ENCODE results near the gene STXBP2.

DNA sequence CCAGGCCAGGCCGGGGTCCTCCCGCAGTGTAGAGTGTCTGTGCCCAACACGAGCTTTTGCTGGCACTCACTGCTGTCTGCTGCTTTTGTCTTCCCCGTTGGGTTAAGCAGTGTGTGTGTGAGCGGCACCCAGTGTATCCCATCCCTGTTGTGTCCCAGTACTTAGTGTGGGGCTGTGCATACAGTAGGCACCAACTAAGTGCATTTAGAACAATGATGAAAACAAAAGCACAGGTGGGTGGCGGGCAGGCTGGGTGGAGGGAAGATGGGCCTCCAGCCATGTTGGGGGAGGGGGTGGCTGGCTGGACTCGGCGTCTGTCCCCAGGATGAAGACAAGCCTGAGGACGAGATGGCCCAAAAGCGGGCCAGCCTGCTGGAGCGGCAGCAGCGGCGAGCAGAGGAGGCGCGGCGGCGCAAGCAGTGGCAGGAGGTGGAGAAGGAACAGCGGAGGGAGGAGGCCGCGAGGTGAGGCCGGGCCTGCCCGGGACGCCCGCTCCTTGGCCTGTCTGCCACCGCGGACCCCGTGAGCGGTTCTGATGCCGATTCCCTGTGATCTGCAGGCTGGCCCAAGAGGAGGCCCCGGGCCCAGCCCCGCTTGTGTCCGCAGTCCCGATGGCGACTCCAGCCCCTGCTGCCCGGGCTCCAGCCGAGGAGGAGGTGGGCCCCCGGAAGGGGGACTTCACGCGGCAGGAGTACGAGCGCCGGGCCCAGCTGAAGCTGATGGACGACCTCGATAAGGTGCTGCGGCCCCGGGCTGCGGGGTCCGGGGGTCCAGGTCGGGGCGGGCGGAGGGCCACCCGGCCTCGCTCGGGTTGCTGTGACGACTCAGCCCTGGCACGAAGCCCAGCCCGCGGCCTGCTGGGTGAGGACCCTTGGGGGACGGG lies 21.8 kb upstream of the STXBP2 start:
- TF ChIP-seq, protein P1, sequence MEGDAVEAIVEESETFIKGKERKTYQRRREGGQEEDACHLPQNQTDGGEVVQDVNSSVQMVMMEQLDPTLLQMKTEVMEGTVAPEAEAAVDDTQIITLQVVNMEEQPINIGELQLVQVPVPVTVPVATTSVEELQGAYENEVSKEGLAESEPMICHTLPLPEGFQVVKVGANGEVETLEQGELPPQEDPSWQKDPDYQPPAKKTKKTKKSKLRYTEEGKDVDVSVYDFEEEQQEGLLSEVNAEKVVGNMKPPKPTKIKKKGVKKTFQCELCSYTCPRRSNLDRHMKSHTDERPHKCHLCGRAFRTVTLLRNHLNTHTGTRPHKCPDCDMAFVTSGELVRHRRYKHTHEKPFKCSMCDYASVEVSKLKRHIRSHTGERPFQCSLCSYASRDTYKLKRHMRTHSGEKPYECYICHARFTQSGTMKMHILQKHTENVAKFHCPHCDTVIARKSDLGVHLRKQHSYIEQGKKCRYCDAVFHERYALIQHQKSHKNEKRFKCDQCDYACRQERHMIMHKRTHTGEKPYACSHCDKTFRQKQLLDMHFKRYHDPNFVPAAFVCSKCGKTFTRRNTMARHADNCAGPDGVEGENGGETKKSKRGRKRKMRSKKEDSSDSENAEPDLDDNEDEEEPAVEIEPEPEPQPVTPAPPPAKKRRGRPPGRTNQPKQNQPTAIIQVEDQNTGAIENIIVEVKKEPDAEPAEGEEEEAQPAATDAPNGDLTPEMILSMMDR (IDR thresholded peaks at IDR 0.05) = no peak
- no peak for TF ChIP-seq POLR2A (IDR thresholded peaks at IDR 0.05)

All from body of pancreas (tissue), 4 donors.